Endothelial cell of umbilical vein (primary cell): Measurements from ENCODE around the gene MED27. TPM values are rescaled to one million over a fixed set of nuclear protein-coding genes. Genes with fewer than 3 reads are reported as not detected.

Experiments used
- BruUV-seq: library from RNA; stranded (reverse); fragments of 400-500 nt; replicated peaks from 2 replicates; lab custom pipeline; 2021; lab: Mats Ljungman, UMichigan
- CTCF ChIA-PET: fragments of 300-600, 350-600 bp; sonication (Branson Sonifier 250); formaldehyde crosslinking; loops from one replicate; lab custom pipeline; 2021; ENCODE audit warnings: antibody characterized with exemption, inconsistent platforms; lab: Charles Lee
- POLR2A ChIA-PET: fragments of 300-600, 350-600 bp; sonication (Branson Sonifier 250); formaldehyde crosslinking; loops from one replicate; lab custom pipeline; 2021; ENCODE audit warnings: antibody characterized with exemption, inconsistent platforms; lab: Charles Lee
- DNase-seq: peaks from one replicate; pipeline ENCODE4 v3.0.0-alpha.2; 2011; ENCODE audit warnings: low read depth, low spot score
- FAIRE-seq: peaks from 2 replicates; lab custom pipeline; 2011; peaks lifted over from hg19 to GRCh38; lab: Jason Lieb, UNC
- H2AFZ ChIP-seq: 2 replicates; pipeline ENCODE4 v1.6.0; 2012; ENCODE audit warnings: low read depth, low read length, control low read depth, inconsistent platforms
- H3K27ac ChIP-seq: 2 replicates; pipeline ENCODE4 v1.5.1; 2011; ENCODE audit warnings: low read depth, mild to moderate bottlenecking, control low read depth, low read length, moderate library complexity; ENCODE audit not compliant: insufficient read depth
- H3K27me3 ChIP-seq, 2 experiments: 2 replicates each; pipeline versions ENCODE4 v1.6.0 to v1.6.1; 2011; ENCODE audit warnings: low read length in 2 of 2, mixed read lengths in 1 of 2; ENCODE audit not compliant: control insufficient read depth in 2 of 2, insufficient read depth in 2 of 2
- H3K36me3 ChIP-seq, 2 experiments: 2 replicates in 1 of 2; 3 replicates in 1 of 2; pipeline ENCODE4 v1.5.1; 2011; ENCODE audit warnings: low read length in 2 of 2, mild to moderate bottlenecking in 1 of 2, moderate library complexity in 1 of 2; ENCODE audit not compliant: control insufficient read depth in 2 of 2, insufficient read depth in 2 of 2; ENCODE audit errors: extremely low read depth in 1 of 2
- H3K4me1 ChIP-seq: 3 replicates; pipeline ENCODE4 v1.5.1; 2011; ENCODE audit warnings: mild to moderate bottlenecking, low read length; ENCODE audit not compliant: control insufficient read depth, insufficient read depth; ENCODE audit errors: extremely low read depth
- H3K4me2 ChIP-seq: 2 replicates; pipeline ENCODE4 v1.6.1; 2011; ENCODE audit warnings: low read length, control low read depth, mixed read lengths; ENCODE audit not compliant: insufficient read depth
- H3K4me3 ChIP-seq, 3 experiments: fragments of 200-600 bp in 1 of 3; sonication (generic), shearing (Covaris generic) in 1 of 3; replicated peaks in 1 of 3; 2 replicates each; pipeline ENCODE4 v1.5.1; 2011 to 2016; ENCODE audit warnings: control low read depth in 3 of 3, low read length in 3 of 3, mild to moderate bottlenecking in 2 of 3, inconsistent platforms in 1 of 3, low read depth in 1 of 3, moderate library complexity in 1 of 3; ENCODE audit not compliant: insufficient read depth in 1 of 3
- H3K79me2 ChIP-seq: 2 replicates; pipeline ENCODE4 v1.6.0; 2012; ENCODE audit warnings: low read length, inconsistent platforms; ENCODE audit not compliant: control insufficient read depth, insufficient read depth
- H3K9ac ChIP-seq: replicated peaks from 2 replicates; pipeline ENCODE3; 2011; ENCODE audit warnings: low read length, control low read depth; ENCODE audit not compliant: insufficient read depth; ENCODE audit errors: extremely low read depth
- H3K9me1 ChIP-seq: replicated peaks from 3 replicates; pipeline ENCODE4 v1.6.0; 2011; ENCODE audit warnings: mild to moderate bottlenecking, low read length; ENCODE audit not compliant: control insufficient read depth, insufficient read depth; ENCODE audit errors: extremely low read depth
- H3K9me3 ChIP-seq: replicated peaks from 2 replicates; pipeline ENCODE4 v1.5.1; 2012; ENCODE audit warnings: low read length, inconsistent platforms; ENCODE audit not compliant: control insufficient read depth, insufficient read depth
- H4K20me1 ChIP-seq: replicated peaks from 2 replicates; pipeline ENCODE3; 2011; ENCODE audit warnings: mild to moderate bottlenecking, low read length; ENCODE audit not compliant: control insufficient read depth, insufficient read depth; ENCODE audit errors: extremely low read depth
- CTCF ChIP-seq, 2 donors: IDR thresholded peaks; 1 replicate in 1 of 2; 2 replicates in 1 of 2; pipeline ENCODE4 v1.5.1; 2011; ENCODE audit warnings: low read length in 2 of 2, mild to moderate bottlenecking in 2 of 2, moderate library complexity in 2 of 2, control low read depth in 1 of 2, inconsistent platforms in 1 of 2, low read depth in 1 of 2; ENCODE audit not compliant: insufficient read depth in 1 of 2; ENCODE audit errors: extremely low read depth in 1 of 2
- EZH2 ChIP-seq: IDR thresholded peaks from 2 replicates; pipeline ENCODE4 v1.6.1; 2012; ENCODE audit warnings: borderline replicate concordance, low read depth, mild to moderate bottlenecking, moderate library complexity, low read length, inconsistent platforms; ENCODE audit not compliant: severe bottlenecking
- GATA2 ChIP-seq: IDR thresholded peaks from 2 replicates; pipeline ENCODE4 v1.7.0; 2011; ENCODE audit warnings: low read depth, mild to moderate bottlenecking, moderate library complexity, mixed read lengths, low read length; ENCODE audit not compliant: insufficient read length, insufficient read depth
- JUN ChIP-seq: IDR thresholded peaks from 2 replicates; pipeline ENCODE4 v1.6.1; 2011; ENCODE audit warnings: borderline replicate concordance, low read depth; ENCODE audit not compliant: insufficient read length, insufficient read depth
- MAX ChIP-seq: IDR thresholded peaks from 2 replicates; pipeline ENCODE4 v1.6.1; 2011; ENCODE audit not compliant: insufficient read depth, insufficient read length
- MYC ChIP-seq: IDR thresholded peaks from one replicate; pipeline ENCODE4 v1.6.1; 2011; ENCODE audit warnings: mild to moderate bottlenecking, low read depth, low read length
- POLR2A ChIP-seq: IDR thresholded peaks from 2 replicates; pipeline ENCODE4 v1.6.1; 2012; ENCODE audit warnings: low read depth, mild to moderate bottlenecking, control low read depth, low read length
- POLR2AphosphoS5 ChIP-seq: IDR thresholded peaks from 2 replicates; pipeline ENCODE4 v1.6.1; 2012; ENCODE audit warnings: low read depth, mild to moderate bottlenecking, control low read depth, low read length, moderate library complexity; ENCODE audit not compliant: insufficient read depth
- dilution Hi-C: fragments of 300-500 bp; cut with MboI; formaldehyde crosslinking; loops from one replicate; pipeline ENCODE4 v1.15.0; 2019; ENCODE audit warnings: low sequenced_read_pairs; ENCODE audit not compliant: extremely low pct_ligation_motif_present
- intact Hi-C: fragments of 100-400 bp; cut with micrococcal nuclease; formaldehyde crosslinking; loops from one replicate; pipeline ENCODE4 v1.10.0; 2022
- polyA plus RNA-seq, 4 experiments: library from polyadenylated mRNA; depleted of rRNA in 3 of 4; stranded (reverse) in 3 of 4; unstranded in 1 of 4; fragments of >200 nt; gene quantifications; 2 replicates each; pipeline versions ENCODE4 v1.2.1 to v1.2.3, GENCODE V29; 2011 to 2012; ENCODE audit warnings: missing spikeins in 1 of 4
- total RNA-seq: library from RNA; stranded (reverse); gene quantifications from 2 replicates; pipeline ENCODE4 v1.2.3, GENCODE V29; 2021

Gene MED27
- total and polyA plus RNA-seq, 2 donors (not counting 3 experiments of a cell fraction or from before 2014, with no cell fraction given) = 27.9 to 47.8 TPM

GRCh38 chr9:131867611-131868192 is 212.0 kb downstream of the MED27 start:
- no peak for FAIRE-seq
- BruUV-seq = no TSS peak

More at GRCh38 chr9:131867611-131868192, 212.0 kb downstream of the MED27 start:
- ChIA-PET POLR2A (no interaction called here), CTCF (no interaction called here)
- H3K79me2 ChIP-seq = no peaks in the 10 kb centered on the region
- no peak overlapping the region for H3K4me2 ChIP-seq
- dilution Hi-C loops = no loop called here
- no peaks in the 10 kb centered on the region for H3K9me3 ChIP-seq
- no peaks in the 10 kb centered on the region for H4K20me1 ChIP-seq
- H3K4me1 ChIP-seq = no peaks in the 10 kb centered on the region
- TF ChIP-seq MAX (no peak), EZH2 (no peak), POLR2AphosphoS5 (no peak), GATA2 (no peak), POLR2A (no peak), JUN (no peak), MYC (no peak), CTCF (IDR thresholded peaks at IDR 0.05; ENCODE audit: extremely low read depth in 1 of 2, insufficient read depth in 1 of 2, low read depth in 1 of 2, low read length in 2 of 2) (no peak)
- no peak overlapping the region for H2AFZ ChIP-seq
- no peak overlapping the region for H3K4me3 ChIP-seq
- no peak for DNase-seq
- no peaks in the 10 kb centered on the region for H3K36me3 ChIP-seq
- H3K9ac ChIP-seq = no peak overlapping the region
- H3K27ac ChIP-seq = no peak overlapping the region
- no peaks in the 10 kb centered on the region for H3K27me3 ChIP-seq
- intact Hi-C loops = no loop called here
- no peaks in the 10 kb centered on the region for H3K9me1 ChIP-seq
